Esophagus (tissue), 2 donors: ENCODE measurements around the gene SULT1A1. TPM values are rescaled to one million over a fixed set of nuclear protein-coding genes. Genes with fewer than 3 reads are reported as not detected.
"Not testable (repeated sequence)": the region's sequence is repeated elsewhere in the genome, so short reads cannot be mapped to it uniquely, and the experiment has no call there.

ENCODE experiments used
- H3K27ac ChIP-seq, 2 donors: one replicate each; pipeline ENCODE4 v1.5.1; 2013; ENCODE audit warnings: low read depth in 2 of 2, mild to moderate bottlenecking in 2 of 2, inconsistent platforms in 1 of 2, low read length in 1 of 2, moderate library complexity in 1 of 2
- H3K27me3 ChIP-seq, 2 donors: one replicate each; pipeline ENCODE4 v1.6.1; 2013; ENCODE audit warnings: low read length in 2 of 2, control low read depth in 1 of 2, mild to moderate bottlenecking in 1 of 2; ENCODE audit not compliant: insufficient read depth in 2 of 2, control insufficient read depth in 1 of 2
- H3K36me3 ChIP-seq, 2 donors: one replicate each; pipeline ENCODE4 v1.6.1; 2013; ENCODE audit warnings: low read length in 1 of 2; ENCODE audit not compliant: control insufficient read depth in 2 of 2, insufficient read depth in 2 of 2
- H3K4me1 ChIP-seq, 2 donors: one replicate each; pipeline ENCODE4 v1.6.1; 2013; ENCODE audit warnings: low read length in 1 of 2; ENCODE audit not compliant: control insufficient read depth in 2 of 2, insufficient read depth in 2 of 2
- H3K4me3 ChIP-seq, 2 donors: one replicate each; pipeline ENCODE4 v1.5.1; 2013; ENCODE audit warnings: low read length in 2 of 2, mild to moderate bottlenecking in 2 of 2, low read depth in 1 of 2, moderate library complexity in 1 of 2
- H3K9me3 ChIP-seq, 2 donors: one replicate each; pipeline ENCODE4 v1.6.1; 2013; ENCODE audit warnings: mild to moderate bottlenecking in 2 of 2, low read depth in 1 of 2, low read length in 1 of 2, moderate library complexity in 1 of 2; ENCODE audit not compliant: control insufficient read depth in 2 of 2, insufficient read depth in 1 of 2
- WGBS, 2 donors: extraction: QIAGEN DNeasy Blood & Tissue Kit; methylation state at CpG; one replicate each; pipeline ENCODE4 v1.1.7; 2013; 5-methylcytosine and 5-hydroxymethylcytosine counted together
- polyA plus RNA-seq, 2 donors: library from polyadenylated mRNA; stranded (reverse); fragments of 200-250 nt; gene quantifications; one replicate each; pipeline ENCODE4 v1.2.3, GENCODE V29; 2013
- donor health status: healthy with polysubstance abuse.
- donor health status: Bipolar disorder and iron deficiency.

SULT1A1 gene
- polyA plus RNA-seq, 2 donors: 5.6 to 7.9 TPM

DNA sequence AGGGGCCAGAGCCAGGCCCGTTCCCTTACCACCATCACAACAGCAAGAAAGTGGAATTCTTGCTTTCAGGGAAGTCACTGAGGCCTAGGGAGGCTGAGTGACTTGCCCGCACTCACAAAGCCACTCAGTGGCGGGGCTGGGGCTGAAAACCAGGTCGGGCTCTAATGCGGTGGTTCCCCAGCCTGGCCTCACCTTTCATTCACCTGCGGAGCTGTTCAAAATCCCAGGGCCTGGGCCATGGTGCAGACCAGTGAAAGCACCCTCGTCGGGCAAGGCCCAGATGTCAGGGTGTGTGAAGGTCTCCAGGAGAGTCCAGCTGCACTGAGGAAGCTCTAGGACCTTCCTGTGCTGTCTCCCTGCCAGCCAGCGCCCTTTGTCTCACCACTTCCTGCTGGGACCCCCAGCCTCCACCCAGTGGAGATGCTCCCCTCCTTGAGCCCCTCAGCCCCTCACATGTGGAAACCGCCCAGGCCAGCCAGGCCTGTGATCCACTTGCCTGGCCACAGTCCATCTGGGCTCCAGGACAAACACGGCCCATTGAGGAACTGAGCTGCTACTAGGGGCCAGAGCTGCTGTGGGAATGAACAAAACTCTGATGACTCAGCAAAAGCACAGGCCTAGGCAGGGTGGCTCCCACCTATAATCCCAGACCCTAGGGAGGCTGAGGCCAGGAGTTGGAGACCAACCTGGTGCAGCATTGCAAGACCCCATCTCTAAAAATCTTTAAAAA lies 812 bp downstream of the SULT1A1 start:
- H3K27ac ChIP-seq, H3K9me3 ChIP-seq, H3K27me3 ChIP-seq, H3K4me1 ChIP-seq, H3K36me3 ChIP-seq, H3K4me3 ChIP-seq: not testable (repeated sequence)
- 72 to 82% methylated on average over 10 of the region's 11 CpGs for WGBS, 2 donors

DNA sequence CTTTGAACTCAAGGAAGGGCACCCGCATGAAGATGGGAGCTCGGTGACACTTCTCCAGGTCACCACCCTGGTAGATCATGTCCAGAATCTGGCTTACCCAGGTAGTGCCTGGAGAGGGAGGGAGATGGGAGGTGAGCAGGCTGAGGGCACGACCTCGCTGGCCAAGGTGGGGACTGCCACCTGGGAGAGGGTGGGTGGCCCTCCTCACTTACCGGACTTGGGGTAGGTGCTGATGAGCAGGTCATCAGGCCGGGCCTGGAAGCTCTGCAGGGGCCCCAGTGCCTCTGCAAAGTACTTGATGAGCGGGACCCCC lies 1.4 kb downstream of the SULT1A1 start:
- not testable (repeated sequence) for H3K27me3 ChIP-seq, H3K36me3 ChIP-seq, H3K4me3 ChIP-seq, H3K4me1 ChIP-seq, H3K9me3 ChIP-seq, H3K27ac ChIP-seq
- whole genome bisulfite sequencing, 2 donors: 95% methylated on average over 5 to 6 of the region's 7 CpGs

DNA sequence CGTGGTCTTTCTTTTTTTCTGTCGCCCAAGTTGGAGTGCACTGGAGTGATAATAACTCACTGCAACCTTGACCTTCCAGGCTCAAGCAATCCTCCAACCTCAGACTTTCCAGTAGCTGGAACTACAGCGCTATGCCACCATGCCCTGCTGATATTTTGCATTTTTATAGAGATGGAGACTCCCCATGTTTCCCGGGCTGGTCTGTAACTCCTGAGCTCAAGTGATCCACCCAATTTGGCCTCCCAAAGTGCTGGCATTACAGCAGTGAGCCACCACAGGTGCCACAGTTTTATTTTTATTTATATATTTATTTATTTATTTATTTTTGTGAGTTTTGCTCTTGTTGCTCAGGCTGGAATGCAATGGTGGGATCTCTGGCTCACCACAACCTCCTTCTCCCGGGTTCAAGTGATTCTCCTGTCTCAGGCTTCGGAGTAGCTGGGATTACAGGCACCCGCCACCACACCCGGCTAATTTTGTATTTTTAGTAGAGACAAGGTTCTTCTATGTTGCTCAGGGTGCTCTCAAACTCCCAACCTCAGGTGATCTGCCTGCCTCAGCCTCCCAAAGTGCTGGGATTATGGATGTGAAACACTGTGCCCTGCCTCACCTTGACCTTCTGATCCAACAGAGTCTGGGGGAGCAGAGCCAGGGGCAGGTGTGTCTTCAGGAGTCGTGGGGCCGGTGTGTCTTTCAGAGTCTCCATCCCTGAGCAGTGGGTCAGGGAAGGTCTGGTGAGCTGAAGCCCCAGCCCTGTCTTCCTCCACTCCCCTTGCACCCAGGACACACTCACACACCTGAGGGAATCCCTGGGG lies 2.0 kb downstream of the SULT1A1 start:
- not testable (repeated sequence) for H3K9me3 ChIP-seq, H3K36me3 ChIP-seq, H3K4me1 ChIP-seq, H3K27ac ChIP-seq, H3K4me3 ChIP-seq, H3K27me3 ChIP-seq
- 95 to 97% methylated on average over 10 of the region's 10 CpGs for WGBS, 2 donors

DNA sequence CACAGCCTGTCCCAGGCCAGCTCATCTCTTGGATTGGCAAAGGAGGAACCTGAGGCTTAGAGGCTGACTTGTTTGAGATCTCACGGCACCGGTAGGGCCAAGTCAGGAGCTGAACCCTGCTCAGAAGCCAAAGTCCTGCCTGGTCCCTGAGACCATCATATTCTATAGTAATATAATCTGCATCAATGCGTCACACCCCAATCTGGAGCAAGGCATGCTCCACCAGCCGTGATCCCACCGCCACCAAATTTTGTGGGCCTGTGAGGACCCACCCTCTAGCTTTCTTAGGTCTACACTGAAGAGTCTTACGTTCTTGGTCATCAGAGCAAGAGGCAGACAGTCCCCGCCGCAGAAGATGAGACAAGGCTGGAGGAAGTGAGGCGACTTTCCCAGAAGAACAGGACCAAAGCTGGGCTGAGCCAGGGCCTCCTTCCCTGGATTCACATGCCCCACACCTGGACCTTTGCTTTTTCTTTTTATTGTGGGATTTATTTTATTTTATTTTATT lies 2.7 kb downstream of the SULT1A1 start:
- no peak overlapping the region for H3K27ac ChIP-seq
- no peaks in the 10 kb centered on the region for H3K27me3 ChIP-seq
- 95% methylated on average over 9 of the region's 9 CpGs for WGBS, 2 donors
- no peaks in the 10 kb centered on the region for H3K9me3 ChIP-seq
- H3K36me3 ChIP-seq: no peaks in the 10 kb centered on the region
- H3K4me3 ChIP-seq: no peak overlapping the region
- H3K4me1 ChIP-seq: no peaks in the 10 kb centered on the region

DNA sequence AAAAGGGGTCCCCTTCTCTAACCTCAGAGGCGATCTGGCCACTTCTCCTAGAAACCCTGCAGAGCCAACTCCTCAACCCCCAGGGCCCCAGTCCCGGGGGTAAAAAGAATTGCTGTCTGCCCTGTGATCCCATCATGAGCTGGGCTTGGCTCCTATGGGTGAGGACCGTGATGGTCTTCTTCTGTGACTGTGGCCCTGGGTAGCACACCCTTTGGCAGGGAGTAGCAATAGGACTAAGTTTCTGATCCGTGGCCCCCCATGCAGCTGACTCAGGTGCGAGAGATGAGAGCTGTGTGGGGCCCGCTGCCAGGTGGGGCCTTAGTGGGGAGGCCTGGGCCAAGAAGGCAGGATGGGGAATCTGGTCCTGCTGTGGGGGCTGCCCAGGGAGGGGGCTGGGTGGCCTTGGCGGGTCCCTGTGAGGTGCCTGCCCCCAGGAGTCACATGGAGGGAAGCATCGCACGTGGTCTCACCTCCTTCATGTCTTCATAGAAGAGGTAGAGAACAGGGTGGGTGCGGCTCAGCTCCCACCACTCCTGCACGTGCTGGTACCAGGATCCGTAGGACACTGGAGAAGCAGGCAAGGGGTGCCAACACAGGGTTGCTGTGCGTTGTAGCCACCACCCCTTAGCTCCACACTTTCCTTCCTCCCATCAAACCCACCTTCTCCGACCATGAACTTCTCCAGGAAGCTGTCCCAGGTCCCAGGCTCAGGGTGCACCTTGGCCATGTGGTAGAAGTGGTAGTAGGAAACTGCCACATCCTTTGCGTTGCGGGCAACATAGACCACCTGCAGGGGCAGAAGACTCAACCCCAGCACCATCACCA lies 3.3 kb downstream of the SULT1A1 start:
- no peaks in the 10 kb centered on the region for H3K36me3 ChIP-seq
- no peak overlapping the region for H3K27ac ChIP-seq
- no peaks in the 10 kb centered on the region for H3K27me3 ChIP-seq
- 86 to 93% methylated on average over 16 of the region's 16 CpGs for WGBS, 2 donors
- H3K4me1 ChIP-seq: no peaks in the 10 kb centered on the region
- H3K9me3 ChIP-seq: no peaks in the 10 kb centered on the region
- H3K4me3 ChIP-seq: no peak overlapping the region

DNA sequence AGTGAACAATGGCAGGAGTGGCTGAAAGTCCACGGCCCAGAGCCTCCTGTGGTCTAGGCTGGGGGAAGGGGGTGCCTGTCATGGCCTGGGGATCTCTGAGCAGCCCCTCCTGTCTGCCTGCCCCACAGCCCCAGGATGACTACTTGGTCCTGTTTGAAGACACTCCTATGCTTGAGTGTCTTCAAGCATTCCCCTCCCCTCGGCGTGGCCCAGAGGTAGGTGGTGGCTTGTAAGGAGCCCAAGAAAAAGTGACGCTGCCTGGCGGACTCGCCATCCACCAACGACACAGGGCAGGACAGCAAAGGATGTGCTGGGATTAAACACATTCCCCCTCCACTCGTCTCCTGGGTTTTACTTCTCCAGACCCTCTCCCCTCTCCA lies 5.7 kb downstream of the SULT1A1 start:
- Histone ChIP-seq H3K27ac (no peak overlapping the region), H3K9me3 (no peaks in the 10 kb centered on the region), H3K4me1 (no peaks in the 10 kb centered on the region), H3K27me3 (no peaks in the 10 kb centered on the region), H3K4me3 (no peak overlapping the region), H3K36me3 (no peaks in the 10 kb centered on the region)
- WGBS, 2 donors: 71 to 75% methylated on average over 8 of the region's 8 CpGs

DNA sequence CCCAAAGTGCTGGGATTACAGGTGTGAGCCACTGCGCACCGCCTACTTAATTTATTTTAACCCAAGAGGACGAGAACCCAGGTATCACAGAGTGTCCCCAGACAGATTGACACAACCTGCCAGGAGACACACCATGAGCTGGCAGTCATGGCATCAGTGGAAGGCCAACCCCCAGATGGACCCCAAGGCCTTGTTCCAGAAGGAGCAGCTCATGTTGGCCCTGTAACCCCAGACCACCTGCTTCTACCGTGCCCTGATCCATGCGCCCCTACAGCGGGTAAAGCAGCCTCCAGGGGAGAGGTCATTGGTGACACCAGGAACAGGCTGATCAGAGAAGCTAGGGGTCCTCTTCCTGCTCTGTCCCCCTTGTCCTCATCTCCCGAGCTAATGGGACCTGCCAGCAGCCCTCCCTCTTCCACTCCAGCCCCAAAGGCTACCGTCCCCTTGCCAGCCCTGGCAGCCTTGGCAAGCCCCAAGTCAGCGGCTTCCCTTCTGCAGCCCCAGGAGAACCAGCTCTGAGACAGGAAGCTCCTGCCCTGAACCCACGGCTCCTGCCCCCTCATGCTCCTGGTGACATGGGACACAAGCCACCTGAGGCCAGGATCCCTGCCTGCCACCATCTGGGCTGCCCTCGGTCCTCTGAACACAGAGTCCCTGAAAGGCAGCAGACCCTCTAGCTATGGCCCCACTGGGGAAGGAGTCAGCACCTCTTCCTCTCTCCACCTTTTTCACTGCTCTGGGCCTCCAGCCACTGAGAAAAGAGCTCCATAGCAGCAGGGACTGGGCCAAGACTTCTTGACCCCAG lies 6.3 kb downstream of the SULT1A1 start:
- no peaks in the 10 kb centered on the region for H3K27me3 ChIP-seq
- no peak overlapping the region for H3K27ac ChIP-seq
- H3K4me1 ChIP-seq: no peaks in the 10 kb centered on the region
- WGBS, 2 donors: 74 to 79% methylated on average over 11 of the region's 11 CpGs
- H3K36me3 ChIP-seq: no peaks in the 10 kb centered on the region
- no peaks in the 10 kb centered on the region for H3K9me3 ChIP-seq
- H3K4me3 ChIP-seq: no peak overlapping the region

DNA sequence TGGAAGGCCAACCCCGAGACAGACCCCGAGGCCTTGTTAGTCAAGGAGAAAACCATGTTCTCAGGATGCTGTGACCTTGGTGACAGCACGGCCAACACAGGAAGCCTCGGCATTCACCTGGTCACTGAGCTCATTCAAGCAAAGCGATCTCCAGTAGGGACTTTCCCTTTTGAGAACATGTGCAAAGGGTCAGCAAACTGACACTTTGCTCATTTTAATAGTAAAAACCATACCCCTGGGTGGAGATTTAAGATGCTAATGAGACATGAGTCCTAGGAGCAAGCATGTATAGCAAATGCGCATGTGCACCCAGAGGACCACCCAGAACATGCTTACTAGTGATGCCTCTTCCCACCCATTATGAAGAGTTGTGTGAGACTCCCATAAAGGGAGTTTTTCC lies 7.3 kb downstream of the SULT1A1 start:
- Histone ChIP-seq H3K4me3 (no peak overlapping the region), H3K27me3 (no peaks in the 10 kb centered on the region), H3K36me3 (no peaks in the 10 kb centered on the region), H3K4me1 (no peaks in the 10 kb centered on the region), H3K9me3 (no peaks in the 10 kb centered on the region), H3K27ac (no peak overlapping the region)
- WGBS, 2 donors: 56 to 61% methylated on average over 4 to 5 of the region's 6 CpGs

DNA sequence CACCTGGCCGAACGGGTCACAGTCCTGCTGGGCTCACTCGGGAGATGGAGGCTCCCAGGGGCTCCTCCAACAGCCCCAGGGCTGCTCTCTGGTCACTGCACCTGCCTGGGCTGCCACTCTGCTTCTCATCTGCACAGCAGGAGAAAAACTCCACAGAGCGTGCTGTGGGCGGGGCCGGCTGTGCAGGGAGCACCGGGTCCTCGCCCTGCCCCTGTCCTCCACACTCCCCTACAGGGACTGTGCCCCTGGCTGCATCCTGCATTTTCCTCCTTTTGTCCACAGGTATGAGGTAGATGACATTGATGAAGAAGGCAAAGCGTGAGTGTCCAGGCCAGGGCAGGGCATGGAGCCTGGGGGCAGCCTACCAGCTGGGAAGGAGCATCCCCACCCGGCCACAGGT lies 7.8 kb downstream of the SULT1A1 start:
- H3K27ac ChIP-seq, H3K4me3 ChIP-seq, H3K36me3 ChIP-seq, H3K4me1 ChIP-seq, H3K9me3 ChIP-seq, H3K27me3 ChIP-seq: not testable (repeated sequence)
- WGBS, 2 donors: 44 to 81% methylated on average over 3 to 5 of the region's 10 CpGs
